B cell (primary cell): ENCODE measurements around the gene RERE.

Experiments
- EZH2 ChIP-seq: IDR thresholded peaks from 2 replicates; pipeline ENCODE4 v1.6.1; 2012; ENCODE audit warnings: borderline replicate concordance, low read depth, mild to moderate bottlenecking, moderate library complexity, low read length; ENCODE audit not compliant: insufficient read depth, poor library complexity, severe bottlenecking
- TF ChIP-seq, protein P1 (sequence below): fragments of 200-600 bp; IDR thresholded peaks from one replicate; pipeline ENCODE4 v1.8.0; 2022; ENCODE audit warnings: antibody characterized with exemption, mild to moderate bottlenecking

DNA sequence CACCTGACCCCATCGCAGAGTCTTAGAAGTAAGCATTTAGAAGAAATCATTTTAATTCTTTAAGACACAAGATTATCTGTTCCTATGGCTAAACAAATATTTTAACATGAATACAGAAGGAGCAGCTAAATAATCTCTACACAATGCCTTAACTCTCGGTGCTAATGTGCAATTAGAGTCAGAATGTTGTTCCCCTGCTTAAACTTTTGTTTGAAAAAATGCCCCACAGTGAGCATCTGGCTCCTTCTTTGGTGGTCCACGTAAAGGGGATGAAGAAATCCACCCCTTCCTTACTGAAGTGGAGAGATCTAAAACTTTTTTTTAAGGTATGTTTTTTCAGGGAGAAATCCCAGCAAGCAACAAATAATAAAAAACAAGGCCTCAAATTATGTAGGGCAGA, 444.3 kb downstream of the RERE start:
- TF ChIP-seq, protein P1, sequence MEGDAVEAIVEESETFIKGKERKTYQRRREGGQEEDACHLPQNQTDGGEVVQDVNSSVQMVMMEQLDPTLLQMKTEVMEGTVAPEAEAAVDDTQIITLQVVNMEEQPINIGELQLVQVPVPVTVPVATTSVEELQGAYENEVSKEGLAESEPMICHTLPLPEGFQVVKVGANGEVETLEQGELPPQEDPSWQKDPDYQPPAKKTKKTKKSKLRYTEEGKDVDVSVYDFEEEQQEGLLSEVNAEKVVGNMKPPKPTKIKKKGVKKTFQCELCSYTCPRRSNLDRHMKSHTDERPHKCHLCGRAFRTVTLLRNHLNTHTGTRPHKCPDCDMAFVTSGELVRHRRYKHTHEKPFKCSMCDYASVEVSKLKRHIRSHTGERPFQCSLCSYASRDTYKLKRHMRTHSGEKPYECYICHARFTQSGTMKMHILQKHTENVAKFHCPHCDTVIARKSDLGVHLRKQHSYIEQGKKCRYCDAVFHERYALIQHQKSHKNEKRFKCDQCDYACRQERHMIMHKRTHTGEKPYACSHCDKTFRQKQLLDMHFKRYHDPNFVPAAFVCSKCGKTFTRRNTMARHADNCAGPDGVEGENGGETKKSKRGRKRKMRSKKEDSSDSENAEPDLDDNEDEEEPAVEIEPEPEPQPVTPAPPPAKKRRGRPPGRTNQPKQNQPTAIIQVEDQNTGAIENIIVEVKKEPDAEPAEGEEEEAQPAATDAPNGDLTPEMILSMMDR, result no peak
- no peak for TF ChIP-seq EZH2
